Endothelial cell (in vitro differentiated cells): ENCODE results near the gene SHROOM1. TPM values are rescaled to one million over a fixed set of nuclear protein-coding genes. Genes with fewer than 3 reads are reported as not detected.

ENCODE experiments used
- DNase-seq: peaks from one replicate; pipeline ENCODE4 v3.0.0; 2021; ENCODE audit warnings: low spot score
- H3K27ac Mint-ChIP-seq: one replicate; pipeline ENCODE4 v1.8.0; 2021; ENCODE audit warnings: mixed read lengths, inconsistent platforms; ENCODE audit not compliant: unreplicated experiment
- H3K27me3 Mint-ChIP-seq: one replicate; pipeline ENCODE4 v1.8.0; 2021; ENCODE audit warnings: mild to moderate bottlenecking, moderate library complexity, mixed read lengths, inconsistent platforms; ENCODE audit not compliant: unreplicated experiment
- H3K36me3 Mint-ChIP-seq: one replicate; pipeline ENCODE4 v1.8.0; 2021; ENCODE audit warnings: mild to moderate bottlenecking, low read depth, mixed read lengths, inconsistent platforms; ENCODE audit not compliant: unreplicated experiment
- H3K4me1 Mint-ChIP-seq: one replicate; pipeline ENCODE4 v1.8.0; 2021; ENCODE audit warnings: mild to moderate bottlenecking, mixed read lengths, inconsistent platforms; ENCODE audit not compliant: unreplicated experiment
- H3K4me3 Mint-ChIP-seq: one replicate; pipeline ENCODE4 v1.8.0; 2021; ENCODE audit warnings: mild to moderate bottlenecking, mixed read lengths, inconsistent platforms; ENCODE audit not compliant: unreplicated experiment
- H3K9me3 Mint-ChIP-seq: one replicate; pipeline ENCODE4 v1.8.0; 2021; ENCODE audit warnings: mixed read lengths, inconsistent platforms; ENCODE audit not compliant: unreplicated experiment
- total RNA-seq: library from RNA; stranded (reverse); fragmentation: NEBNext Ultra II Directional; extraction: Animal tissue kit (Norgen Biotek cat#: 25700); gene quantifications from one replicate; pipeline ENCODE4 v1.2.1, GENCODE V29; 2021; ENCODE audit not compliant: unreplicated experiment
- TF ChIP-seq, protein P1 (sequence below): fragments of 200-600 bp; sonication (generic); IDR thresholded peaks from one replicate; pipeline ENCODE4 v1.5.0; 2021; ENCODE audit warnings: antibody characterized with exemption; ENCODE audit not compliant: unreplicated experiment

The SHROOM1 gene
- total RNA-seq, 1 donor from 2014 or later: 5.6 TPM

DNA sequence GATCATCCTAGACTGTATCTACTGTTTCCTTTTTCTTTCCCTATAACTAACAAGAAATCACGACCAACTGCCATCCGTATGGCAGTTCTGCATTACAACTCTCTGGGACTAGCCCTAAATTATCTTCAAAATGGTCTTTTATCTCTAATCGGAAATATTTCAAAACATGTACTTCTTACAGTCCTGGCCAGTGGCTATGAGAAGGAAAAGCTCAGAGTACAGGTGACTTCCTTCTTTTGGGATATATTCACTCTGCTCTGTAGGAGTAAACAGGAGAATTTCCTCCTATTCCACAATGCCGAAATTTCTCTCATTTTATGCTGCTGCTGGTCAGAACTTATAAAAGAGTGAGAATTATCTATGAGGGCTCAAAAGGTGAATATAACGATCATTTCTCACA lies 51.6 kb downstream of the SHROOM1 start:
- TF ChIP-seq, protein P1, sequence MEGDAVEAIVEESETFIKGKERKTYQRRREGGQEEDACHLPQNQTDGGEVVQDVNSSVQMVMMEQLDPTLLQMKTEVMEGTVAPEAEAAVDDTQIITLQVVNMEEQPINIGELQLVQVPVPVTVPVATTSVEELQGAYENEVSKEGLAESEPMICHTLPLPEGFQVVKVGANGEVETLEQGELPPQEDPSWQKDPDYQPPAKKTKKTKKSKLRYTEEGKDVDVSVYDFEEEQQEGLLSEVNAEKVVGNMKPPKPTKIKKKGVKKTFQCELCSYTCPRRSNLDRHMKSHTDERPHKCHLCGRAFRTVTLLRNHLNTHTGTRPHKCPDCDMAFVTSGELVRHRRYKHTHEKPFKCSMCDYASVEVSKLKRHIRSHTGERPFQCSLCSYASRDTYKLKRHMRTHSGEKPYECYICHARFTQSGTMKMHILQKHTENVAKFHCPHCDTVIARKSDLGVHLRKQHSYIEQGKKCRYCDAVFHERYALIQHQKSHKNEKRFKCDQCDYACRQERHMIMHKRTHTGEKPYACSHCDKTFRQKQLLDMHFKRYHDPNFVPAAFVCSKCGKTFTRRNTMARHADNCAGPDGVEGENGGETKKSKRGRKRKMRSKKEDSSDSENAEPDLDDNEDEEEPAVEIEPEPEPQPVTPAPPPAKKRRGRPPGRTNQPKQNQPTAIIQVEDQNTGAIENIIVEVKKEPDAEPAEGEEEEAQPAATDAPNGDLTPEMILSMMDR: no peak
- DNase-seq: no peak
- Mint-ChIP-seq H3K27me3 (peaks cover 12% of the 10 kb centered on the region), H3K36me3 (peaks cover 9% of the 10 kb centered on the region), H3K4me3 (peak overlapping the region; percentile 70), H3K4me1 (peaks cover 26% of the 10 kb centered on the region), H3K27ac (no peak overlapping the region), H3K9me3 (no peaks in the 10 kb centered on the region)

DNA sequence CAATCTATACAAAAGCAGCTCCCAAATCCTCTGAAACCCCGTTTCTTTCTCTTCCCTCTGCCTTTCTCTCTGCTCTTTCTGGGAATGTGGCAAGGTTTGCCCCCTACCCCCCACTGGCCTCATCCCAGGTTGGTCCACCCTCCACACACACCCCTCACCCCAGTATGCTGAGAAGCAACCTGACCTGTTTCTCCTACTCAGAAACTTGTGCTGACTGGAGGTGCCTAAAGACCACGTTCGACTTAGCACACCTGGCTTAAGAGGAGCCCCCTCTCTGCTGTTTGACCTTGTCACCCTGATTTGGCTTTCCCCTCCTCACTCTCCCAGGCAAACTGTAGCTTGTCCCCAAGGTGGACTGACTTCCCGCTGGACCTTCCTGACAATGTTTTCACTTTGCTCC lies 52.3 kb downstream of the SHROOM1 start:
- TF ChIP-seq, protein P1: no peak
- peaks cover 26% of the 10 kb centered on the region for H3K4me1 Mint-ChIP-seq
- H3K36me3 Mint-ChIP-seq: peaks cover 9% of the 10 kb centered on the region
- H3K9me3 Mint-ChIP-seq: no peaks in the 10 kb centered on the region
- DNase-seq: no peak
- H3K27me3 Mint-ChIP-seq: peaks cover 12% of the 10 kb centered on the region
- no peak overlapping the region for H3K27ac Mint-ChIP-seq
- peak overlapping the region; percentile 70 for H3K4me3 Mint-ChIP-seq

DNA sequence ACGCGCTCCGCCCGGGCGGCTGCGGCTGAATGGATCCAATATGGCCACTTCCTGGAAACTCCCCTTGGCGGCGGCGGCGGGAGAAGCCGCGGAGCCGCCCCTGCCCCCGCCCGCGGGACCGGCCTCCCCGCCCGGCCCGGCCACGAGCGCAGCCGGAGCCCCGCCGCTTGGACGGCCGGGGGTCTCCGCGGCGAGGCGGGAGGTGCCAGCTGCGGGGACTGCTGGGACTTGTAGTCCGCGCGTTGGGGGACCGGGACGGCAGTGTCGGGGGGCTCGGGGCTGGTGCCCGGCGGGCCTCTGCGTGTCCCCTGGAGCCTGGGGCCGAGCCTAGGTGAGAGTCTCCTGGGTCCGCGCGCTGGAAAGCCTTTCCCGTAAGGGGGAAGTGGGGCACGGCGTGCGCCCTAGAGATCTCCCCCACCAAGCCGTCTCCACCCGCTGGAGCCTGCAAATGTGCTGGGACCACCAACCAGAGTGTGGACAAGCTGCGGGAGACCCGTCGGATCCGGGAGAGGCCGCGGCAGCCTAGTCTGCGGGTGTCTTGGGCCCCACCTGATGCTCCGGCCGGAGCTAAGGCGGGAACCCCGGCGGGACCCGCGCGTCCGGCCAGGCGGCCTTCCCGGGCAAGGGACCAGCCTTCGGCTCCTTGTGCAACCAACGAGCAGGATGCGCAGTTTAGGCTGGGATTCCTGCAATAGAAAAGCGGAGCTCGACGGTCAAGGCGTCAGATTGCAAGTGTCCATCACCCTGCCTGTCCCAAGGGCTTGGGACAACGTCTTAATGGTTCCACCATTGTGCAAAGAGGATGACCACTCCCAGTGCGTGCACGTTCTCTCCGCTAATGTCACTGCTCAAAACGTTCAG lies 53.0 kb downstream of the SHROOM1 start, which contains the start of gene SEPTIN8:
Gene SEPTIN8, minus strand, starts transcription at position 31 of the 861 bp plus-strand sequence. CDS start 102 bp downstream, outside the sequence.
- DNase-seq: peak; percentile 49
- peaks cover 12% of the 10 kb centered on the region for H3K27me3 Mint-ChIP-seq
- H3K4me3 Mint-ChIP-seq: peak within 1 kb of the TSS; percentile 80
- peaks cover 25% of the 10 kb centered on the region for H3K4me1 Mint-ChIP-seq
- H3K9me3 Mint-ChIP-seq: no peaks in the 10 kb centered on the region
- TF ChIP-seq, protein P1: no peak
- peaks cover 9% of the 10 kb centered on the region for H3K36me3 Mint-ChIP-seq
- H3K27ac Mint-ChIP-seq: no peak within 1 kb of the TSS

DNA sequence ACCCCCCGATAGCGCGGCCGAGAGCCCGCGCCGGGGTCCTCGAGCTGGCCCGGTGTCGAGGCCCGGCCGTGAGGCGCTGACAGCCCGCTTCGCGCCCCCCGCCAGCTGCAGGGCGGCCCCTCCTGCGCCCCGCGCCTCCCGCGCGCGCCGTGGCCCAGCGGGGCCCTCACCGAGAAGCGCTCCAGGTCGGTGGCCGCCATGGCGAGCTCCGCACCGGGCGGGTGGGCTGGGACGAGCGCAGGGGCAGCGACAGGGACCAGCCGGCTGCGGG lies 53.6 kb downstream of the SHROOM1 start:
- no peak for DNase-seq
- no peak overlapping the region for H3K27ac Mint-ChIP-seq
- peaks cover 20% of the 10 kb centered on the region for H3K4me1 Mint-ChIP-seq
- H3K9me3 Mint-ChIP-seq: no peaks in the 10 kb centered on the region
- H3K4me3 Mint-ChIP-seq: no peak overlapping the region
- peaks cover 12% of the 10 kb centered on the region for H3K27me3 Mint-ChIP-seq
- TF ChIP-seq, protein P1: no peak
- peaks cover 9% of the 10 kb centered on the region for H3K36me3 Mint-ChIP-seq
